Coronary artery (tissue), 2 donors: Measurements from ENCODE around the gene ERN2.
"Not testable (repeated sequence)": the region's sequence is repeated elsewhere in the genome, so short reads cannot be mapped to it uniquely, and the experiment has no call there.

Source experiments
- DNase-seq: peaks from one replicate; pipeline ENCODE4 v3.0.0-alpha.2; 2017; ENCODE audit warnings: low spot score
- H3K27ac ChIP-seq, 2 donors: fragments of 200-600 bp; sonication (generic); one replicate each; pipeline ENCODE4 v1.5.1; 2016 to 2019
- H3K4me3 ChIP-seq: fragments of 200-600 bp; sonication (generic); 2 replicates; pipeline ENCODE4 v1.5.1; 2016; ENCODE audit warnings: mild to moderate bottlenecking, moderate library complexity
- CTCF ChIP-seq: fragments of 200-600 bp; sonication (generic); IDR thresholded peaks from one replicate; pipeline ENCODE4 v1.5.1; 2019; ENCODE audit warnings: antibody characterized with exemption

Gene ERN2

DNA sequence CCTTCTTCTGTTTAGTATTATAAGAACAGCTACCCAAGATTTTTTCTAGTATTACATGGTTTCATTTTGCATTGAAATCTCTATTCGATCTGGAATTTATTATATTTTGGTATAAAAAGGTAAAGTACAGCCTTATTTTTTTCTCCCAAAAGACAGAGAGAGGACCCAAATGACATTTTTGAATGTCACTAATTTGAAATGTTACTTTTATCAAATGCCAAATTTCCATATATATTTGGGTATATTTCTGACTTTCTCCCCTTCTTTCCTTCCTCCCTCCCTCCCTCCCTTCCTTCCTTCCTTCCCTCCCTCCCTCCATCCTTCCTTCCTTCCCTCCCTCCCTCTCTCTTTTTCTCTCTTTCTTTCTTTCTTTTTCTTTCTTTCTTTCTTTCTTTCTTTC lies 35.6 kb upstream of the ERN2 start:
- no peak for DNase-seq
- H3K27ac ChIP-seq: no peak overlapping the region
- no peak overlapping the region for H3K4me3 ChIP-seq
- TF ChIP-seq CTCF: no peak

DNA sequence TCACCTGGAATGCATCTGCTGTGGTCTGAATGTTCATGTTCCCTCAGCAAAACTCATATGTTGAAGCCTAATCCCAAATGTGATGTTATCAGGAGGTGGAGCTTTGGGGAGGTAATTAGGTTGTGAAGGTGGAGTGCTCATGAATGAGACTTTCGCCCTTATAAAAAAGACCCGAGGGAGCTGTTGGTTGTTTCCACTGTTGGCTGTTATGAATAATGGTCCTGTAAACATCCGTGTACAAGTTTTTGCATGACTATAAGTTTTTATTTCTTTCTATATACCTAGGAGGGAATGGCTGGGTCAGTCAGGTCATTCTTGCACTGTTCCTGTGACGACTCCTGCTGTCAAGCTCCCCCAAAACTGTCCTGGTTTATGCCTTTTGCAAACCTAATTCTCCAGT lies 32.2 kb upstream of the ERN2 start:
- Histone ChIP-seq H3K27ac (no peak overlapping the region), H3K4me3 (no peak overlapping the region)
- no peak for DNase-seq

GRCh38 chr16:23742766-23743165 lies 29.7 kb upstream of the ERN2 start:
- DNase-seq: no peak
- Histone ChIP-seq H3K27ac (no peak overlapping the region), H3K4me3 (no peak overlapping the region)
- no peak for TF ChIP-seq CTCF

More for the DNA sequence above, 32.2 kb upstream of the ERN2 start:
- no peak for TF ChIP-seq CTCF

DNA sequence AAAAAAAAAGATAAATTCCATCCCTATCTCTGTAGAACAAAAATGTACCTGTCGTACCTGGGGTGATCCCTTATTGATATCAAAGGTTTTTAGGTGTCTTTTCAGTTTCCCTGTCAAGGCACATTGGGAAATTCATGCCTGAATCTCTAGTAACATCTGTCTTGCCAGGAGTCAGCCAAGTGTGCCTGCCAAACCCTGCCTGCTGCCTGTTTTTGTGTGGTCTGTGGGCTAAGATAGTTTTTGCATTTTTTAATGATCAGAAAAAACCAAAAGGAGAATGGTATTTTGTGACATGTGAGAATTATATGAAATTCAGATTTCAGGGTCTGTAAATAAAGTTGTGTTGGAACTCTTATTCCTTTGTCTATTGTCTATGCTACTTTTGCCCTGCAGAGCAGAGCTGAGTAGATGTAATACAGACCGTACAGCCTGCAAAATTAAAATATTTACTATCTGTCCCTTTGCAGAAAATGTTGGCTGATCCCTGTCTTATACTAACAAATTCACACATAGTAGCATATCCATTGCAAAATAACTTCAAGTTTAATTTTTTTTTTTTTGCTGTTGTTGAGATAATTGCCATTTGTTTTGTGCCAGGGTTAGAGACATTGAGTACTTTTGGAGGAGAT lies 28.8 kb upstream of the ERN2 start:
- no peak for TF ChIP-seq CTCF
- Histone ChIP-seq H3K4me3 (no peak overlapping the region), H3K27ac (no peak overlapping the region)
- no peak for DNase-seq

- no peak for DNase-seq
- no peak for TF ChIP-seq CTCF
- Histone ChIP-seq H3K4me3 (no peak overlapping the region), H3K27ac (no peak overlapping the region)
Measured at GRCh38 chr16:23739516-23739915, 26.5 kb upstream of the ERN2 start.

DNA sequence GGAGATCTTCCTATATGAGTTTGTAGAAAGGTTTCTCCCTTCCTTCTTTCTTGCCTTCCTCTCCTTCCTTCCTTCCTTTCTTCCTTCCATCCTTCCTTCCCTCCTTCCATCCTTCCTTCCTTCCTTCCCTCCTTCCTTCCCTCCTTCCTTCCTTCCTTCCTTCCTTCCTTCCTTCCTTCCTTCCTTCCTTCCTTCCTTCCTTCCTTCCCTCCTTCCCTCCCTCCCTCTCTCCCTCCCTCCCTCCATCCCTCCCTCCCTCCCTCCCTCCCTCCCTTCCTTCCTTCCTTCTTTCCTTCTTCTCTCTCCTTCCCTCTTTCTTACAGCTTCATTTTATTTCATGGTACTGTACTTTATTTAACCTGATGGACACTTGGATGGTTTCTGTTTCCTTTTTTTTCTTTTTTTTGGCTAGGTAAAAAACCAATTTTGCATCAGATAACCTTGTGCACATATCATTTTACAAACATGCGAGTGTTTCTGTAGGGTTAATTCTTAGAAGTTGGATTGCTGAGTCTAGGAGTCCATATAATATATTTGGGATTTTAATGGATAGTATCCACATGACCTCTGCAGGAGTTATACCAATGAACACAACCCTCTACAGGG lies 24.5 kb upstream of the ERN2 start:
- H3K4me3 ChIP-seq, DNase-seq, H3K27ac ChIP-seq: not testable (repeated sequence)

- DNase-seq: no peak
- no peak overlapping the region for H3K4me3 ChIP-seq
- no peak for TF ChIP-seq CTCF
- H3K27ac ChIP-seq: no peak overlapping the region
Measured at GRCh38 chr16:23734176-23734893, 21.3 kb upstream of the ERN2 start.
